ENCODE measurements around the gene KLHL36. TPM values are rescaled to one million over a fixed set of nuclear protein-coding genes. Genes with fewer than 3 reads are reported as not detected.

Gene KLHL36
- total and polyA plus RNA-seq, 9 of the 15 experiments (the other 6 are each of a cell fraction or from before 2014, with no cell fraction given): 2.1 to 51.2 (median 18.5) TPM

GRCh38 chr16:84629580-84629979, 18.7 kb upstream of the KLHL36 start:
- BruUV-seq (replicated peaks): no TSS peak
- H3K4me1 ChIP-seq (replicated peaks in 1 of 2; ENCODE audit: control insufficient read depth in 2 of 2, insufficient read depth in 2 of 2, low read length in 2 of 2): peaks cover 0 to 6% of the 10 kb centered on the region in 2 experiments; a peak in 1 of 5 replicates
- no peaks in the 10 kb centered on the region for H3K79me2 ChIP-seq (ENCODE audit: control insufficient read depth, insufficient read depth, low read length)
- 18% methylated on average over 9 of the region's 10 CpGs for WGBS (ENCODE audit: insufficient coverage, low coverage, missing lambda C conversion rate)
- CTCF ChIA-PET (ENCODE audit: low intra/inter-chr PET ratio): no interaction called here
- peak; percentile 44 for ATAC-seq
- peaks cover 8 to 10% of the 10 kb centered on the region in 2 experiments; a peak in 2 of 5 replicates for H3K27me3 ChIP-seq (ENCODE audit: control insufficient read depth in 2 of 2, insufficient read depth in 2 of 2, low read length in 2 of 2)
- in situ Hi-C loops (cut with MboI) (no loop called here), intact Hi-C loops (cut with micrococcal nuclease) (loop anchor here (10.0 kb wide), 1 partner anchor 455 kb away; no protein-coding TSS in a partner anchor)
- H3K4me3 ChIP-seq: no peak overlapping the region
- H2AFZ ChIP-seq (ENCODE audit: low read depth, low read length): peak overlapping the region; percentile 56; the same call in 1 of the 2 replicates
- H3K9ac ChIP-seq (ENCODE audit: insufficient read depth in 1 of 2, low read depth in 2 of 2, low read length in 2 of 2): no peak overlapping the region; a peak in 1 of 4 replicates
- H4K20me1 ChIP-seq (replicated peaks; ENCODE audit: control insufficient read depth, insufficient read depth, low read length): no peaks in the 10 kb centered on the region
- H3K36me3 ChIP-seq (ENCODE audit: control insufficient read depth, insufficient read depth, low read length): no peaks in the 10 kb centered on the region
- H3K9me3 ChIP-seq (replicated peaks; ENCODE audit: control insufficient read depth, insufficient read depth, low read depth, low read length): no peaks in the 10 kb centered on the region
- POLR2A ChIA-PET: interaction anchor here (0.6 to 1.6 kb wide), 6 partner anchors 8 to 1831 kb away, joined by 3 to 8 read pairs (median 3); no protein-coding TSS in a partner anchor
- DNase-seq (ENCODE audit: extremely low read depth in 1 of 4, low spot score in 3 of 4): no peak
- H3K9me1 ChIP-seq (ENCODE audit: control insufficient read depth, insufficient read depth, low read length): no peaks in the 10 kb centered on the region
- H3K4me2 ChIP-seq (ENCODE audit: insufficient read depth, low read length): no peak overlapping the region
- FAIRE-seq: no peak
- H3K27ac ChIP-seq (ENCODE audit: extremely low read depth, low read depth, low read length): no peak overlapping the region
- TF ChIP-seq TRIM28 (IDR thresholded peaks at IDR 0.05) (no peak), ZBTB33 (CRISPR knock-in tag; IDR thresholded peaks at IDR 0.05) (0 out of 2 replicates have a peak, but pooled peaks have one; percentile 23)

- no peaks in the 10 kb centered on the region for H3K36me3 ChIP-seq (ENCODE audit: control insufficient read depth, insufficient read depth, low read length)
- ATAC-seq: no peak
- CTCF ChIA-PET (ENCODE audit: low intra/inter-chr PET ratio): no interaction called here
- intact Hi-C loops (cut with micrococcal nuclease) (no loop called here), in situ Hi-C loops (cut with MboI) (no loop called here)
- 45% methylated on average over 5 of the region's 5 CpGs for WGBS (ENCODE audit: insufficient coverage, low coverage, missing lambda C conversion rate)
- no peak for DNase-seq (ENCODE audit: extremely low read depth in 1 of 4, low spot score in 3 of 4)
- peaks cover 8 to 10% of the 10 kb centered on the region in 2 experiments; a peak in 2 of 5 replicates for H3K27me3 ChIP-seq (ENCODE audit: control insufficient read depth in 2 of 2, insufficient read depth in 2 of 2, low read length in 2 of 2)
- no peaks in the 10 kb centered on the region for H3K79me2 ChIP-seq (ENCODE audit: control insufficient read depth, insufficient read depth, low read length)
- no peaks in the 10 kb centered on the region for H3K9me3 ChIP-seq (replicated peaks; ENCODE audit: control insufficient read depth, insufficient read depth, low read depth, low read length)
- H3K9ac ChIP-seq (ENCODE audit: insufficient read depth in 1 of 2, low read depth in 2 of 2, low read length in 2 of 2): no peak overlapping the region
- POLR2A ChIA-PET: interaction anchor here (0.6 to 1.0 kb wide), 3 partner anchors 22 to 105 kb away, joined by 3 to 4 read pairs (median 3); no protein-coding TSS in a partner anchor
- H2AFZ ChIP-seq (ENCODE audit: low read depth, low read length): peak overlapping the region; percentile 56; the same call in 1 of the 2 replicates
- no peaks in the 10 kb centered on the region for H3K9me1 ChIP-seq (ENCODE audit: control insufficient read depth, insufficient read depth, low read length)
- peaks cover 0 to 6% of the 10 kb centered on the region in 2 experiments; a peak in 1 of 5 replicates for H3K4me1 ChIP-seq (replicated peaks in 1 of 2; ENCODE audit: control insufficient read depth in 2 of 2, insufficient read depth in 2 of 2, low read length in 2 of 2)
- H4K20me1 ChIP-seq (replicated peaks; ENCODE audit: control insufficient read depth, insufficient read depth, low read length): no peaks in the 10 kb centered on the region
- H3K27ac ChIP-seq (ENCODE audit: extremely low read depth, low read depth, low read length): no peak overlapping the region
- no peak overlapping the region for H3K4me2 ChIP-seq (ENCODE audit: insufficient read depth, low read length)
- BruUV-seq (replicated peaks): no TSS peak
- no peak for FAIRE-seq
- no peak overlapping the region for H3K4me3 ChIP-seq
- TF ChIP-seq ZC3H11A (IDR thresholded peaks at IDR 0.05; ENCODE audit: low read depth, low read length): peak; percentile 83; the same call in 1 of the 2 replicates
- TF ChIP-seq ZNF277 (CRISPR knock-in tag; IDR thresholded peaks at IDR 0.05; ENCODE audit: borderline replicate concordance): no peak
- TF ChIP-seq ILK (tag; IDR thresholded peaks at IDR 0.05; ENCODE audit: borderline replicate concordance, low read depth): no peak
- no peak for TF ChIP-seq CHD2 (IDR thresholded peaks at IDR 0.05; ENCODE audit: low read depth, low read length)
These were observed 18.3 kb upstream of the KLHL36 start for GRCh38 chr16:84630009-84630408.
